DND-41 (cell line): ENCODE data around the gene SYNJ2BP.

ENCODE experiments used
- ATAC-seq: fragments of 200-7000 bp; cut with Tn5 transposase; 3 replicates; pipeline ENCODE4 v1.9.1; 2021; ENCODE audit warnings: low read depth; ENCODE audit not compliant: insufficient read depth
- DNase-seq: peaks from one replicate; pipeline ENCODE4 v3.0.0-alpha.2; 2020
- H2AFZ ChIP-seq: 2 replicates; pipeline ENCODE4 v1.6.0; 2012; ENCODE audit warnings: low read depth, low read length
- H3K27ac ChIP-seq: 2 replicates; pipeline ENCODE4 v1.5.1; 2012; ENCODE audit warnings: low read length, inconsistent platforms
- H3K27me3 ChIP-seq: fragments of 200-600 bp; sonication (generic); 2 replicates; pipeline ENCODE4 v1.6.0; 2012; ENCODE audit warnings: low read length, mild to moderate bottlenecking, inconsistent platforms; ENCODE audit not compliant: insufficient read depth, poor library complexity
- H3K36me3 ChIP-seq: 2 replicates; pipeline ENCODE4 v1.5.1; 2012; ENCODE audit warnings: low read length, inconsistent platforms; ENCODE audit not compliant: insufficient read depth
- H3K4me1 ChIP-seq: 2 replicates; pipeline ENCODE4 v1.5.1; 2012; ENCODE audit warnings: mild to moderate bottlenecking, low read length; ENCODE audit not compliant: insufficient read depth
- H3K4me2 ChIP-seq: 2 replicates; pipeline ENCODE4 v1.6.0; 2012; ENCODE audit warnings: mild to moderate bottlenecking, moderate library complexity, low read length, inconsistent platforms; ENCODE audit not compliant: insufficient read depth
- H3K4me3 ChIP-seq, 2 experiments: fragments of 200-600 bp in 1 of 2; shearing (Covaris generic) in 1 of 2; 2 replicates each; pipeline ENCODE4 v1.5.1; 2012 to 2016; ENCODE audit warnings: inconsistent platforms in 2 of 2, low read length in 2 of 2, mild to moderate bottlenecking in 2 of 2, low read depth in 1 of 2, moderate library complexity in 1 of 2
- H3K79me2 ChIP-seq: 2 replicates; pipeline ENCODE4 v1.6.0; 2012; ENCODE audit warnings: low read length, inconsistent platforms; ENCODE audit not compliant: insufficient read depth
- H3K9ac ChIP-seq: 2 replicates; pipeline ENCODE4 v1.6.0; 2012; ENCODE audit warnings: low read depth, mild to moderate bottlenecking, inconsistent platforms, low read length, moderate library complexity
- H3K9me3 ChIP-seq: 2 replicates; pipeline ENCODE4 v1.5.1; 2012; ENCODE audit warnings: low read length, moderate library complexity, mild to moderate bottlenecking, inconsistent platforms; ENCODE audit not compliant: insufficient read depth, severe bottlenecking
- H4K20me1 ChIP-seq: 2 replicates; pipeline ENCODE4 v1.6.0; 2012; ENCODE audit warnings: low read length; ENCODE audit not compliant: insufficient read depth
- EZH2 ChIP-seq: IDR thresholded peaks from 3 replicates; pipeline ENCODE4 v1.6.1; 2012; ENCODE audit warnings: borderline replicate concordance, low read depth, mild to moderate bottlenecking, moderate library complexity, low read length, inconsistent platforms; ENCODE audit not compliant: severe bottlenecking
- TF ChIP-seq, protein P1 (sequence below): IDR thresholded peaks from 2 replicates; pipeline ENCODE4 v1.5.1; 2012; ENCODE audit warnings: borderline replicate concordance, low read length, moderate library complexity, mild to moderate bottlenecking; ENCODE audit not compliant: poor library complexity, severe bottlenecking; ENCODE audit errors: extremely low read depth

SYNJ2BP gene

DNA sequence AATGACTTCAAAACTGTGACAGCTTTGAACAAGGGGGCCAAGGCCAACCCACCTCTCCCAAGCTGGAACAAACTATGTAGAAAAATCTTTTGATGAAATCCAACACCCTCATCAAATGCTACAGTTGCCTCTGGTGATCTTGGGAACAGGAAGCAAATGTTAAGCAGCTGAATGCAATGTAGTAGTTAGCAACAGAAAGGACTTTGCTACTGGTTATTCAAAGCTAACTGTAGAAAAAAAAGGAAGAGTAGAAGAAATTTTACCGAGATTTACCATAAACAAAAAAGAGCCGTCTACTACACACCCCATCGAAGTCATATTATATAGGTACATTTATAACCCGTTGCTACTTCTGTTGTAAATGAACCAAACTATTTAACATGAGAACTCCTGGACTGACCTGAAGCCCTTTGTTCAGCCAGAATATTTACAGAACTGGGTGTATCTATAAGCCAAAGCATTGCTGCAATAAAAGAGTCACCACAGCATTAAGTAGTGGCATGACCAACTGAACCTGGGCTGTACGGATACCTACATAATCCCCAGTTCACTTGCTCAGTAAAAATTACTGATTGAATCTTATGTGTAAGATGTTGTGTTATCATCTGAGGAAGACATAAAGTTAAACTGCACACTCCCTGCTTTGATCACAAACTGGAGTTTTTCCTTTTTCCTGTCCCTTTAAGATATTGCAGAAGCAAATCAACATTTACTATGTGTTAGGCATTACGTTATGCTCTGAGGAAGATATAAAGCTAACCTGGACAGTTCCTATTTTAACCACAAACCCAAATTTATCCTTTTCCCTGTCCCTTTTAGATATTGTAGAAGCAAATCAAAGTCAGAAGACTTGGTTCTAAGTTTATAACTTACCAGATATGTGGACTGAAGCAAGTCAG lies 25.1 kb downstream of the SYNJ2BP start:
- no peak for ATAC-seq
- TF ChIP-seq EZH2, result no peak
- TF ChIP-seq, protein P1, sequence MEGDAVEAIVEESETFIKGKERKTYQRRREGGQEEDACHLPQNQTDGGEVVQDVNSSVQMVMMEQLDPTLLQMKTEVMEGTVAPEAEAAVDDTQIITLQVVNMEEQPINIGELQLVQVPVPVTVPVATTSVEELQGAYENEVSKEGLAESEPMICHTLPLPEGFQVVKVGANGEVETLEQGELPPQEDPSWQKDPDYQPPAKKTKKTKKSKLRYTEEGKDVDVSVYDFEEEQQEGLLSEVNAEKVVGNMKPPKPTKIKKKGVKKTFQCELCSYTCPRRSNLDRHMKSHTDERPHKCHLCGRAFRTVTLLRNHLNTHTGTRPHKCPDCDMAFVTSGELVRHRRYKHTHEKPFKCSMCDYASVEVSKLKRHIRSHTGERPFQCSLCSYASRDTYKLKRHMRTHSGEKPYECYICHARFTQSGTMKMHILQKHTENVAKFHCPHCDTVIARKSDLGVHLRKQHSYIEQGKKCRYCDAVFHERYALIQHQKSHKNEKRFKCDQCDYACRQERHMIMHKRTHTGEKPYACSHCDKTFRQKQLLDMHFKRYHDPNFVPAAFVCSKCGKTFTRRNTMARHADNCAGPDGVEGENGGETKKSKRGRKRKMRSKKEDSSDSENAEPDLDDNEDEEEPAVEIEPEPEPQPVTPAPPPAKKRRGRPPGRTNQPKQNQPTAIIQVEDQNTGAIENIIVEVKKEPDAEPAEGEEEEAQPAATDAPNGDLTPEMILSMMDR, result no peak
- Histone ChIP-seq H4K20me1 (no peaks in the 10 kb centered on the region), H3K4me1 (no peaks in the 10 kb centered on the region), H3K4me3 (no peak overlapping the region), H3K36me3 (peaks cover 4% of the 10 kb centered on the region; the same call in 1 of the 2 replicates), H3K9ac (no peak overlapping the region), H3K27me3 (no peaks in the 10 kb centered on the region), H3K27ac (no peak overlapping the region), H2AFZ (no peak overlapping the region), H3K9me3 (no peaks in the 10 kb centered on the region), H3K4me2 (no peak overlapping the region), H3K79me2 (no peaks in the 10 kb centered on the region)
- no peak for DNase-seq

DNA sequence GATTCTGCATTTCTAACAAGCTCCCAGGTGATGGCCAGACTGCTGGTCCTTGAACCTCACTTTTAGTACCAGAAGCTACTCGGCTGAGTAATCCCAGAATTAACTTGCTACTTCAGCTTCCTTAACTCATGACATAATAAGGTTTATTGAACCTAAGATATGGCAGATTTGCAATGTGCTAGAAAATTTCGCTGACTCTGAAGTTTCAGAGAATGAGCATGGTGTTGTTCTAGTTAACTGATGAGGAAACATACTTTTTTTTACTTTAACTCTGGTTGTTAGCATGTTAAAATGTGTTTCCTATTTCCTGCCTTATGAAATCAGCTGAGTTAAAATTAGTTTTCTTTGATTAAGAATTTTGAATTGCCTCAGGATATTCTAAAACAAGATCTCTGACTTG lies 34.4 kb downstream of the SYNJ2BP start:
- no peak for TF ChIP-seq EZH2
- TF ChIP-seq, protein P1, result no peak
- H3K27ac ChIP-seq, result no peak overlapping the region
- H3K36me3 ChIP-seq, result peaks cover 26% of the 10 kb centered on the region; the same call in 1 of the 2 replicates
- H3K4me2 ChIP-seq, result no peak overlapping the region
- H3K4me3 ChIP-seq, result no peak overlapping the region
- ATAC-seq, result no peak
- H3K4me1 ChIP-seq, result no peaks in the 10 kb centered on the region
- DNase-seq, result no peak
- no peaks in the 10 kb centered on the region for H3K79me2 ChIP-seq
- no peak overlapping the region for H3K9ac ChIP-seq
- H3K27me3 ChIP-seq, result no peaks in the 10 kb centered on the region
- H4K20me1 ChIP-seq, result no peaks in the 10 kb centered on the region
- H3K9me3 ChIP-seq, result no peaks in the 10 kb centered on the region
- H2AFZ ChIP-seq, result no peak overlapping the region

DNA sequence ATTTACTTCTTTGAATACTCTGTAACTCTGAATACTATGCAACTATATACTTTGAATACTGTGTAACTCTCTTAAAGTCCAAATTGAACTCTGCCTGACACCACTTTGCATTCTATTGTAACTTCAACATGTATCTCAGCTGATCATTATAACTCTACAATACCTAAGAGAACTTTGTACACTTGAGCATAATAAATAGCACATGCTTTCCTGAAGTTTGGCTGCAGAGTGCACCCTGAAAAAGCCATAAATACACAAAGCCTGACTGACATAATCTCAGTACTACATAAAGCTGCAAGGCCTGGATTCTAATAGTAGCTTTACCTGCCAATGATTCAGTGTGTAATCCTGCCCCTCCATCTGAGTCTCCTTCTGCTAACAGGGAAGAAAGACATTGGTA lies 36.1 kb downstream of the SYNJ2BP start:
- ATAC-seq (no peak), DNase-seq (no peak)
- H3K9ac ChIP-seq, result no peak overlapping the region
- no peaks in the 10 kb centered on the region for H3K27me3 ChIP-seq
- H3K27ac ChIP-seq, result no peak overlapping the region
- H3K79me2 ChIP-seq, result no peaks in the 10 kb centered on the region
- no peaks in the 10 kb centered on the region for H3K4me1 ChIP-seq
- H3K4me3 ChIP-seq, result no peak overlapping the region
- H4K20me1 ChIP-seq, result no peaks in the 10 kb centered on the region
- TF ChIP-seq, protein P1, result no peak
- no peak for TF ChIP-seq EZH2
- no peak overlapping the region for H3K4me2 ChIP-seq
- H3K36me3 ChIP-seq, result peaks cover 22% of the 10 kb centered on the region; the same call in 1 of the 2 replicates
- H3K9me3 ChIP-seq, result no peaks in the 10 kb centered on the region
- no peak overlapping the region for H2AFZ ChIP-seq
